ENCODE results near the gene BLOC1S1.

The BLOC1S1 gene

GRCh38 chr12:55711786-55712553, 3.9 kb upstream of the BLOC1S1 start:
- no peak for DNase-seq (ENCODE audit: low spot score)

GRCh38 chr12:55712700-55713415, 3.0 kb upstream of the BLOC1S1 start:
- no peak for DNase-seq (ENCODE audit: low spot score)

GRCh38 chr12:55713721-55714120, 2.1 kb upstream of the BLOC1S1 start:
- no peak for DNase-seq (ENCODE audit: low spot score)

GRCh38 chr12:55715169-55715764, 579 bp upstream of the BLOC1S1 start:
- no peak for DNase-seq (ENCODE audit: low spot score)

GRCh38 chr12:55716582-55716957, 724 bp downstream of the BLOC1S1 start:
- DNase-seq (ENCODE audit: low spot score) = no peak

- DNase-seq (ENCODE audit: low spot score) = no peak
Measured at GRCh38 chr12:55717011-55718007, 1.5 kb downstream of the BLOC1S1 start.

GRCh38 chr12:55718015-55718414, 2.2 kb downstream of the BLOC1S1 start:
- no peak for DNase-seq (ENCODE audit: low spot score)

- DNase-seq (ENCODE audit: low spot score) = no peak
Measured at GRCh38 chr12:55718624-55719275, 2.9 kb downstream of the BLOC1S1 start.

GRCh38 chr12:55719371-55719770, 3.5 kb downstream of the BLOC1S1 start:
- DNase-seq (ENCODE audit: low spot score) = no peak

GRCh38 chr12:55720071-55720564, 4.3 kb downstream of the BLOC1S1 start, which contains the start of gene RDH5:
Gene RDH5, plus strand, starts transcription at chr12:55720393. Its CDS starts 792 bp downstream, at chr12:55721185.
- no peak for DNase-seq (ENCODE audit: low spot score)

- DNase-seq (ENCODE audit: low spot score) = no peak
Measured at GRCh38 chr12:55720894-55721444, 5.1 kb downstream of the BLOC1S1 start.

GRCh38 chr12:55721601-55722213, 5.9 kb downstream of the BLOC1S1 start:
- no peak for DNase-seq (ENCODE audit: low spot score)

GRCh38 chr12:55722948-55723347, 7.1 kb downstream of the BLOC1S1 start:
- DNase-seq (ENCODE audit: low spot score) = no peak

- DNase-seq (ENCODE audit: low spot score) = no peak
Measured at GRCh38 chr12:55723516-55724225, 7.8 kb downstream of the BLOC1S1 start.

GRCh38 chr12:55724226-55724939, 8.5 kb downstream of the BLOC1S1 start:
- peak; percentile 51 for DNase-seq (ENCODE audit: low spot score)

GRCh38 chr12:55724940-55725309, 9.1 kb downstream of the BLOC1S1 start:
- no peak for DNase-seq (ENCODE audit: low spot score)

- DNase-seq (ENCODE audit: low spot score) = no peak
Measured at GRCh38 chr12:55725556-55725955, 9.7 kb downstream of the BLOC1S1 start.

GRCh38 chr12:55726971-55727370, 11.1 kb downstream of the BLOC1S1 start:
- no peak for DNase-seq (ENCODE audit: low spot score)

- DNase-seq (ENCODE audit: low spot score) = no peak
Measured at GRCh38 chr12:55727643-55728185, 11.9 kb downstream of the BLOC1S1 start.
